ENCODE data around the gene CCDC170.
A peak's percentile ranks its signal among the peaks of the same experiment; 100 is the strongest.

CCDC170 gene

DNA sequence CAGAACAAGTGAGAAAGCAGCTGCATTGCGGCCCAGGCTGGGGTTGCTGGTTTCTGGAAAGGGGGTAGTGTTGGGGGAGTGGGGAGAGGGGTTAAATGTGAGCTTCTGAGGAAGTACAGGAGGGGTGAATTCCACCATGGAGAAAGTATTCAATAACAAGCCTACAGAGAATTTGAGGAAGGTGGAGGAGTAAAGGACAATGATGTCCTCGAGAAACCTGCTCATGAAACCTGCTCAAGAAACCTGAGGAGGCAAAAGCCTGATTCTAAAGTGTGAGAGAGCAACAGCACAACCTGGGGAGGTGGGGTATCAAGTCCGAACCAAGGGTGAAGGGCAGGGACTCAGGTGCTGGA lies 175.4 kb downstream of the CCDC170 start:
- Histone ChIP-seq H2AFZ (ENCODE audit: low read length, unreplicated experiment) (peak overlapping the region; percentile 59), H3K27me3 (ENCODE audit: insufficient read depth, low read length) (no peaks in the 10 kb centered on the region), H3K27ac (ENCODE audit: low read depth, low read length) (peak overlapping the region; percentile 70), H3K4me3 (ENCODE audit: low read depth, low read length) (peak overlapping the region; percentile 37; the same call in 1 of the 2 replicates), H3K4me1 (ENCODE audit: control insufficient read depth, insufficient read depth, low read length, unreplicated experiment) (peaks cover 19% of the 10 kb centered on the region), H3K79me2 (ENCODE audit: control insufficient read depth, insufficient read depth, low read length, unreplicated experiment) (no peaks in the 10 kb centered on the region), H3K36me3 (ENCODE audit: insufficient read depth, low read length) (no peaks in the 10 kb centered on the region)

- Histone ChIP-seq H3K36me3 (ENCODE audit: insufficient read depth, low read length) (no peaks in the 10 kb centered on the region), H3K4me1 (ENCODE audit: control insufficient read depth, insufficient read depth, low read length, unreplicated experiment) (peaks cover 19% of the 10 kb centered on the region), H3K27me3 (ENCODE audit: insufficient read depth, low read length) (no peaks in the 10 kb centered on the region), H2AFZ (ENCODE audit: low read length, unreplicated experiment) (no peak overlapping the region), H3K27ac (ENCODE audit: low read depth, low read length) (no peak overlapping the region), H3K4me3 (ENCODE audit: low read depth, low read length) (no peak overlapping the region), H3K79me2 (ENCODE audit: control insufficient read depth, insufficient read depth, low read length, unreplicated experiment) (no peaks in the 10 kb centered on the region)
Measured at GRCh38 chr6:151670116-151670515, 176.3 kb downstream of the CCDC170 start.

Measured in ACC112 (cell line).